ENCODE data around the gene EML1.

GRCh38 chr14:99812892-99813291, 19.7 kb downstream of the EML1 start:
- TF ChIP-seq, protein P1, sequence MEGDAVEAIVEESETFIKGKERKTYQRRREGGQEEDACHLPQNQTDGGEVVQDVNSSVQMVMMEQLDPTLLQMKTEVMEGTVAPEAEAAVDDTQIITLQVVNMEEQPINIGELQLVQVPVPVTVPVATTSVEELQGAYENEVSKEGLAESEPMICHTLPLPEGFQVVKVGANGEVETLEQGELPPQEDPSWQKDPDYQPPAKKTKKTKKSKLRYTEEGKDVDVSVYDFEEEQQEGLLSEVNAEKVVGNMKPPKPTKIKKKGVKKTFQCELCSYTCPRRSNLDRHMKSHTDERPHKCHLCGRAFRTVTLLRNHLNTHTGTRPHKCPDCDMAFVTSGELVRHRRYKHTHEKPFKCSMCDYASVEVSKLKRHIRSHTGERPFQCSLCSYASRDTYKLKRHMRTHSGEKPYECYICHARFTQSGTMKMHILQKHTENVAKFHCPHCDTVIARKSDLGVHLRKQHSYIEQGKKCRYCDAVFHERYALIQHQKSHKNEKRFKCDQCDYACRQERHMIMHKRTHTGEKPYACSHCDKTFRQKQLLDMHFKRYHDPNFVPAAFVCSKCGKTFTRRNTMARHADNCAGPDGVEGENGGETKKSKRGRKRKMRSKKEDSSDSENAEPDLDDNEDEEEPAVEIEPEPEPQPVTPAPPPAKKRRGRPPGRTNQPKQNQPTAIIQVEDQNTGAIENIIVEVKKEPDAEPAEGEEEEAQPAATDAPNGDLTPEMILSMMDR (IDR thresholded peaks at IDR 0.05): no peak
- TF ChIP-seq POLR2A (IDR thresholded peaks at IDR 0.05): no peak
